B cell (primary cell): ENCODE results near the gene EIF4E2. TPM values are rescaled to one million over a fixed set of nuclear protein-coding genes. Genes with fewer than 3 reads are reported as not detected.

ENCODE experiments used
- ATAC-seq: fragments of 200-7000 bp; cut with Tn5 transposase; one replicate; pipeline ENCODE4 v1.10.0; 2021; ENCODE audit warnings: low read depth, mild to moderate bottlenecking, moderate number of reproducible peaks, moderate library complexity
- CTCF ChIA-PET: fragments of 350-600 bp; sonication (Branson Sonifier 250); formaldehyde crosslinking; loops from one replicate; lab custom pipeline; 2021; ENCODE audit warnings: antibody characterized with exemption, inconsistent platforms; lab: Charles Lee
- POLR2A ChIA-PET: fragments of 350-600 bp; sonication (Branson Sonifier 250); formaldehyde crosslinking; loops from one replicate; lab custom pipeline; 2021; ENCODE audit warnings: antibody characterized with exemption; lab: Charles Lee
- DNase-seq: peaks from one replicate; pipeline ENCODE4 v3.0.0; 2013
- H2AFZ ChIP-seq: 2 replicates; pipeline ENCODE4 v1.6.1; 2012; ENCODE audit warnings: mild to moderate bottlenecking, low read depth, low read length; ENCODE audit not compliant: insufficient read depth, poor library complexity, severe bottlenecking
- H3K27ac ChIP-seq, 2 donors: 1 replicate in 1 of 2; 2 replicates in 1 of 2; pipeline ENCODE4 v1.5.1; 2012 to 2013; ENCODE audit warnings: low read length in 2 of 2, mild to moderate bottlenecking in 2 of 2, moderate library complexity in 1 of 2
- H3K27me3 ChIP-seq, 4 experiments: fragments of 200-600 bp in 1 of 4; sonication (generic) in 1 of 4; replicated peaks in 1 of 4; 1 replicate in 2 of 4; 2 replicates in 2 of 4; pipeline versions ENCODE4 v1.6.1 to v1.7.0; 2013 to 2016; ENCODE audit warnings: low read length in 3 of 4, mild to moderate bottlenecking in 2 of 4, mixed read lengths in 1 of 4, moderate library complexity in 1 of 4; ENCODE audit not compliant: insufficient read depth in 4 of 4, control insufficient read depth in 3 of 4; ENCODE audit errors: control extremely low read depth in 1 of 4
- H3K36me3 ChIP-seq, 2 experiments: replicated peaks in 1 of 2; 1 replicate in 1 of 2; 2 replicates in 1 of 2; pipeline versions ENCODE4 v1.6.1 to v1.7.1; 2013; ENCODE audit warnings: low read length in 1 of 2; ENCODE audit not compliant: insufficient read depth in 2 of 2, control insufficient read depth in 1 of 2; ENCODE audit errors: control extremely low read depth in 1 of 2, extremely low read depth in 1 of 2
- H3K4me1 ChIP-seq, 2 donors: fragments of 200-600 bp in 1 of 2; sonication (generic) in 1 of 2; 1 replicate in 1 of 2; 2 replicates in 1 of 2; pipeline versions ENCODE4 v1.5.1 to v1.6.1; 2013 to 2017; ENCODE audit warnings: low read length in 2 of 2; ENCODE audit not compliant: control insufficient read depth in 2 of 2, insufficient read depth in 2 of 2
- H3K4me2 ChIP-seq: replicated peaks from 2 replicates; pipeline ENCODE3; 2012; ENCODE audit warnings: mild to moderate bottlenecking, low read depth, low read length; ENCODE audit not compliant: poor library complexity, severe bottlenecking
- H3K4me3 ChIP-seq, 5 experiments: fragments of 200-600 bp in 1 of 5; sonication (generic) in 1 of 5; 1 replicate in 3 of 5; 2 replicates in 2 of 5; pipeline versions ENCODE4 v1.5.1 to v1.7.0; 2011 to 2016; ENCODE audit warnings: low read length in 4 of 5, mild to moderate bottlenecking in 4 of 5, low read depth in 2 of 5, control low read depth in 1 of 5, moderate library complexity in 1 of 5; ENCODE audit not compliant: insufficient read depth in 1 of 5; ENCODE audit errors: control extremely low read depth in 1 of 5, extremely low read depth in 1 of 5
- H3K79me2 ChIP-seq: fragments of 200-600 bp; sonication (generic); one replicate; pipeline ENCODE4 v1.6.0; 2016; ENCODE audit warnings: low read length; ENCODE audit not compliant: control insufficient read depth, insufficient read depth
- H3K9ac ChIP-seq: fragments of 200-600 bp; sonication (generic); 2 replicates; pipeline ENCODE4 v1.6.1; 2017; ENCODE audit warnings: mild to moderate bottlenecking, low read length, moderate library complexity
- H3K9me3 ChIP-seq, 3 donors: one replicate each; pipeline versions ENCODE4 v1.6.1 to v1.7.1; 2013; ENCODE audit warnings: low read length in 2 of 3; ENCODE audit not compliant: control insufficient read depth in 2 of 3, insufficient read depth in 1 of 3; ENCODE audit errors: control extremely low read depth in 1 of 3
- H4K20me1 ChIP-seq: 2 replicates; pipeline ENCODE4 v1.6.0; 2012; ENCODE audit warnings: mild to moderate bottlenecking, low read length; ENCODE audit not compliant: insufficient read depth, control insufficient read depth, poor library complexity, severe bottlenecking
- H3K27ac Mint-ChIP-seq: one replicate; pipeline ENCODE4 v1.8.0; 2021; ENCODE audit warnings: mixed read lengths
- H3K27me3 Mint-ChIP-seq: one replicate; pipeline ENCODE4 v1.8.0; 2021; ENCODE audit warnings: mixed read lengths
- H3K4me1 Mint-ChIP-seq: one replicate; pipeline ENCODE4 v1.8.0; 2021; ENCODE audit warnings: mixed read lengths
- H3K4me3 Mint-ChIP-seq: one replicate; pipeline ENCODE4 v1.8.0; 2021; ENCODE audit warnings: mixed read lengths
- H3K9me3 Mint-ChIP-seq: one replicate; pipeline ENCODE4 v1.8.0; 2022; ENCODE audit warnings: mixed read lengths; ENCODE audit not compliant: insufficient read depth
- CTCF ChIP-seq: fragments of 200-600 bp; IDR thresholded peaks from one replicate; pipeline ENCODE4 v1.8.0; 2022; ENCODE audit warnings: antibody characterized with exemption, mild to moderate bottlenecking
- EZH2 ChIP-seq: IDR thresholded peaks from 2 replicates; pipeline ENCODE4 v1.6.1; 2012; ENCODE audit warnings: borderline replicate concordance, low read depth, mild to moderate bottlenecking, moderate library complexity, low read length; ENCODE audit not compliant: insufficient read depth, poor library complexity, severe bottlenecking
- WGBS: methylation state at CpG from one replicate; pipeline ENCODE4 v1.1.5; 2013; ENCODE audit warnings: missing lambda C conversion rate; ENCODE audit not compliant: insufficient coverage; 5-methylcytosine and 5-hydroxymethylcytosine counted together
- intact Hi-C: fragments of 100-400 bp; cut with micrococcal nuclease; formaldehyde crosslinking; loops from one replicate; pipeline ENCODE4 v1.10.0; 2022
- polyA plus RNA-seq: library from polyadenylated mRNA; depleted of rRNA; stranded (reverse); fragments of >200 nt; gene quantifications from 2 replicates; pipeline ENCODE4 v1.2.3, GENCODE V29; 2012
- total RNA-seq, 2 donors: library from RNA; stranded (reverse); fragments of 120-200 nt in 1 of 2; gene quantifications; 1 replicate in 1 of 2; 2 replicates in 1 of 2; pipeline versions ENCODE4 v1.2.3 to v1.2.4, GENCODE V29; 2013 to 2022

The EIF4E2 gene
- total and polyA plus RNA-seq, 2 donors (not counting 1 experiment from before 2014, with no cell fraction given) = 17.9 to 67.0 TPM

- no peaks in the 10 kb centered on the region for H3K27me3 Mint-ChIP-seq
- no peak overlapping the region for H3K4me3 ChIP-seq
- peaks cover 6 to 62% of the 10 kb centered on the region in 2 experiments for H3K36me3 ChIP-seq
- no peak overlapping the region for H3K4me3 Mint-ChIP-seq
- WGBS = 96% methylated on average over 8 of the region's 8 CpGs
- no peak for TF ChIP-seq CTCF
- no peak for TF ChIP-seq EZH2
- no peak overlapping the region for H3K4me2 ChIP-seq
- no peaks in the 10 kb centered on the region for H3K4me1 Mint-ChIP-seq
- H3K9me3 ChIP-seq = no peaks in the 10 kb centered on the region
- no peak for ATAC-seq
- no peaks in the 10 kb centered on the region for H3K27me3 ChIP-seq
- intact Hi-C loops = no loop called here
- no peaks in the 10 kb centered on the region for H3K79me2 ChIP-seq
- no peaks in the 10 kb centered on the region for H3K4me1 ChIP-seq
- H2AFZ ChIP-seq = no peak overlapping the region
- no peaks in the 10 kb centered on the region for H3K9me3 Mint-ChIP-seq
- no peak overlapping the region for H3K27ac ChIP-seq
- H4K20me1 ChIP-seq = no peaks in the 10 kb centered on the region
- no peak overlapping the region for H3K27ac Mint-ChIP-seq
- ChIA-PET CTCF (interaction anchor here (0.5 to 1.0 kb wide), 2 partner anchors 10 to 1210 kb away, joined by 3 to 4 read pairs; no protein-coding TSS in a partner anchor), POLR2A (no interaction called here)
- no peak overlapping the region for H3K9ac ChIP-seq
- no peak for DNase-seq
Observed at GRCh38 chr2:232573771-232574435, 23.4 kb downstream of the EIF4E2 start.

DNA sequence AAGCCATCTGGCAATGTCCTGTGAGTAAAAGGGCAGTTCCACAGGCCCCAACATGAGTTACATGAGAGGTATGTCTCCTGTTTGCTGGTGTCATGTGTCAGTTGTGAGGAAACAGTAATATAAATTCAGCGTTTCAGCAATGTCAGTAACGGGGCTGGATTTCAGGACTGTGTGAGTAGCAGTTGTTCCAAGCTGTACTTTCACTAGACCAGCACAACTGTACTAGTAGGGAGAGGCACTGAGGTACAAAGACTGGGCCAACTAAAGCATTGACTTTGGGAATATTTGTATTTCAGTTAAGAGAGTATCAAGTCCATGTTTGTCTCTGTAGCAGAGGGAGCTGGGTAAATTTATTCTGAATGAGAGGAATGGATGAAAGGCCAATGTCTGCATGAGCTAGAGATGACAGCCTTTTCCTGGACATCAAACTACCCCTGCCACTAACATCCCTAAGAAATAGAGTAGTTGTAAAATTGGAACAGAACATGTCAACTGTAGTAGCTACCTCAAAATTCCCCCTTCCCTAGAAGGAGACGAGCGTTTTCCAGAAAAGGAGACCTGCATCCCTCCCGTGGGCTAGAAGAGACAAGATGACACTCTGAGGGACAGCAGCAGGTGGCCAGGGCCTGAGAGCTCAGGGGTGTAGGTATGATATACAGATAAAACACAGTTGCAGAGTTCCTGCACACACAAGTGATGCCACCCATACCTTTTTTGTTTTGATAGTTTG lies 24.4 kb downstream of the EIF4E2 start:
- no peak overlapping the region for H3K4me2 ChIP-seq
- intact Hi-C loops = no loop called here
- H3K79me2 ChIP-seq = no peaks in the 10 kb centered on the region
- H3K27ac ChIP-seq = no peak overlapping the region
- no peaks in the 10 kb centered on the region for H3K27me3 ChIP-seq
- H3K9me3 ChIP-seq = no peaks in the 10 kb centered on the region
- H3K9ac ChIP-seq = no peak overlapping the region
- peaks cover 3 to 52% of the 10 kb centered on the region in 2 experiments for H3K36me3 ChIP-seq
- H3K4me1 ChIP-seq = no peaks in the 10 kb centered on the region
- Mint-ChIP-seq H3K27ac (no peak overlapping the region), H3K4me3 (no peak overlapping the region), H3K27me3 (no peaks in the 10 kb centered on the region), H3K9me3 (no peaks in the 10 kb centered on the region), H3K4me1 (no peaks in the 10 kb centered on the region)
- H2AFZ ChIP-seq = no peak overlapping the region
- H3K4me3 ChIP-seq = no peak overlapping the region
- ATAC-seq (no peak), DNase-seq (no peak)
- H4K20me1 ChIP-seq = no peaks in the 10 kb centered on the region
- no peak for TF ChIP-seq EZH2
- TF ChIP-seq CTCF = no peak
- ChIA-PET POLR2A (no interaction called here), CTCF (no interaction called here)
- WGBS = 94% methylated on average over 2 of the region's 5 CpGs
